Colonic mucosa (tissue), 4 donors: ENCODE measurements around the gene HNRNPD. TPM values are rescaled to one million over a fixed set of nuclear protein-coding genes. Genes with fewer than 3 reads are reported as not detected.
"Not testable (repeated sequence)": the region's sequence is repeated elsewhere in the genome, so short reads cannot be mapped to it uniquely, and the experiment has no call there.

Experiments used
- DNase-seq: peaks from one replicate; pipeline ENCODE4 v3.0.0-alpha.2; 2020
- H3K27ac ChIP-seq: fragments of 200-600 bp; one replicate; pipeline ENCODE4 v1.8.0; 2021
- H3K27me3 ChIP-seq: fragments of 200-600 bp; one replicate; pipeline ENCODE4 v1.8.0; 2021
- H3K36me3 ChIP-seq: fragments of 200-600 bp; one replicate; pipeline ENCODE4 v1.8.0; 2021
- H3K4me1 ChIP-seq: fragments of 200-600 bp; one replicate; pipeline ENCODE4 v1.8.0; 2021; ENCODE audit warnings: mild to moderate bottlenecking
- H3K4me3 ChIP-seq: fragments of 200-600 bp; one replicate; pipeline ENCODE4 v1.8.0; 2021
- H3K9ac ChIP-seq, 2 donors: one replicate each; pipeline ENCODE4 v1.7.0; 2013; ENCODE audit warnings: control low read depth in 2 of 2, low read depth in 2 of 2, low read length in 2 of 2
- H3K9me3 ChIP-seq: fragments of 200-600 bp; one replicate; pipeline ENCODE4 v1.8.0; 2021
- CTCF ChIP-seq: fragments of 200-600 bp; IDR thresholded peaks from one replicate; pipeline ENCODE4 v1.8.0; 2022; ENCODE audit warnings: antibody characterized with exemption, mild to moderate bottlenecking
- intact Hi-C: fragments of 100-400 bp; cut with DNase I; formaldehyde crosslinking; loops from one replicate; pipeline ENCODE4 v1.14.1; 2022
- total RNA-seq, 2 donors: library from RNA; stranded (reverse); fragmentation: NEBNext Ultra II Directional in 1 of 2; extraction: Animal tissue kit (Norgen Biotek cat#: 25700) in 1 of 2; gene quantifications; one replicate each; pipeline ENCODE4 v1.2.1, GENCODE V29; 2021
- donor health status: healthy.
- donor health status: DM: no; HTN: no; CAD: no.
- donor health status: DM: no; HTN: no; CAD: no.

HNRNPD gene
- total RNA-seq, 2 donors from 2014 or later: 145 to 181 TPM

GRCh38 chr4:82394896-82395295 is 21.1 kb upstream of the HNRNPD start:
- no peak for DNase-seq
- H3K4me3 ChIP-seq: no peak overlapping the region
- H3K27me3 ChIP-seq: no peaks in the 10 kb centered on the region
- TF ChIP-seq CTCF: no peak
- no peak overlapping the region for H3K27ac ChIP-seq
- no peaks in the 10 kb centered on the region for H3K36me3 ChIP-seq
- intact Hi-C loops: no loop called here
- no peaks in the 10 kb centered on the region for H3K4me1 ChIP-seq
- no peaks in the 10 kb centered on the region for H3K9me3 ChIP-seq
- no peak overlapping the region for H3K9ac ChIP-seq

- H3K9me3 ChIP-seq, H3K4me1 ChIP-seq, intact Hi-C loops, DNase-seq, H3K4me3 ChIP-seq, H3K27me3 ChIP-seq, H3K36me3 ChIP-seq, H3K27ac ChIP-seq, H3K9ac ChIP-seq: not testable (repeated sequence)
These were observed 16.3 kb upstream of the HNRNPD start for GRCh38 chr4:82390061-82390460.

GRCh38 chr4:82388405-82388804 is 14.6 kb upstream of the HNRNPD start:
- Histone ChIP-seq H3K4me1 (no peaks in the 10 kb centered on the region), H3K36me3 (no peaks in the 10 kb centered on the region), H3K9me3 (no peaks in the 10 kb centered on the region), H3K9ac (no peak overlapping the region), H3K27me3 (no peaks in the 10 kb centered on the region), H3K4me3 (no peak overlapping the region), H3K27ac (no peak overlapping the region)
- intact Hi-C loops: no loop called here
- DNase-seq: no peak
- no peak for TF ChIP-seq CTCF

GRCh38 chr4:82386312-82386711 is 12.5 kb upstream of the HNRNPD start:
- not testable (repeated sequence) for H3K9ac ChIP-seq

GRCh38 chr4:82382751-82383150 is 9.0 kb upstream of the HNRNPD start:
- intact Hi-C loops: no loop called here
- Histone ChIP-seq H3K4me3 (no peak overlapping the region), H3K9me3 (no peaks in the 10 kb centered on the region), H3K36me3 (no peaks in the 10 kb centered on the region), H3K27ac (no peak overlapping the region), H3K9ac (no peak overlapping the region), H3K27me3 (no peaks in the 10 kb centered on the region), H3K4me1 (no peaks in the 10 kb centered on the region)
- TF ChIP-seq CTCF: no peak
- no peak for DNase-seq

More at GRCh38 chr4:82386312-82386711, 12.5 kb upstream of the HNRNPD start:
- H3K36me3 ChIP-seq, H3K27me3 ChIP-seq, intact Hi-C loops, H3K27ac ChIP-seq, H3K4me3 ChIP-seq, DNase-seq, H3K4me1 ChIP-seq, H3K9me3 ChIP-seq: not testable (repeated sequence)

- no peak overlapping the region for H3K9ac ChIP-seq
- intact Hi-C loops: no loop called here
- H3K4me1 ChIP-seq: no peaks in the 10 kb centered on the region
- H3K36me3 ChIP-seq: no peaks in the 10 kb centered on the region
- H3K27me3 ChIP-seq: no peaks in the 10 kb centered on the region
- DNase-seq: no peak
- no peak overlapping the region for H3K4me3 ChIP-seq
- TF ChIP-seq CTCF: no peak
- no peaks in the 10 kb centered on the region for H3K9me3 ChIP-seq
- no peak overlapping the region for H3K27ac ChIP-seq
These were observed 8.0 kb upstream of the HNRNPD start for GRCh38 chr4:82381661-82382296.
